Activated CD8-positive, alpha-beta memory T cell treated with anti-CD3 and anti-CD28 coated beads, Interleukin-2, amount 50 U/mL, for 1 hour (primary cell): ENCODE data around the gene AGTR2.
"Not testable (repeated sequence)": the region's sequence is repeated elsewhere in the genome, so short reads cannot be mapped to it uniquely, and the experiment has no call there.

Source experiments
- DNase-seq: peaks from one replicate; pipeline ENCODE4 v3.0.0-alpha.2; 2020; ENCODE audit errors: extremely low read depth

Gene AGTR2, protein sequence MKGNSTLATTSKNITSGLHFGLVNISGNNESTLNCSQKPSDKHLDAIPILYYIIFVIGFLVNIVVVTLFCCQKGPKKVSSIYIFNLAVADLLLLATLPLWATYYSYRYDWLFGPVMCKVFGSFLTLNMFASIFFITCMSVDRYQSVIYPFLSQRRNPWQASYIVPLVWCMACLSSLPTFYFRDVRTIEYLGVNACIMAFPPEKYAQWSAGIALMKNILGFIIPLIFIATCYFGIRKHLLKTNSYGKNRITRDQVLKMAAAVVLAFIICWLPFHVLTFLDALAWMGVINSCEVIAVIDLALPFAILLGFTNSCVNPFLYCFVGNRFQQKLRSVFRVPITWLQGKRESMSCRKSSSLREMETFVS

DNA sequence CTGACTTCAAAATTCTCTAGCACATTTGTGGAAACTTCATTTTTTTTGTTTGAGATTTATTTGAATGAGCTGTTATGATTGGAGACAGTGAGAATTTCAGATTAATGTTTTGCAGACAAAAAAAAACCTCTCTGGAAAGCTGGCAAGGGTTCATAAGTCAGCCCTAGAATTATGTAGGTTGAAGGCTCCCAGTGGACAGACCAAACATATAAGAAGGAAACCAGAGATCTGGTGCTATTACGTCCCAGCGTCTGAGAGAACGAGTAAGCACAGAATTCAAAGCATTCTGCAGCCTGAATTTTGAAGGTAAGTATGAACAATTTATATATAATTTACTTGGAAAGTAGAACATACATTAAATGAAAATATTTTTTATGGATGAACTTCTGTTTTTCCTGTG, at the start of gene AGTR2:
AGTR2 (plus strand) TSS at position 234 of the 400 bp plus-strand sequence. CDS start 1,537 bp downstream, outside the sequence.
- DNase-seq: no peak

DNA sequence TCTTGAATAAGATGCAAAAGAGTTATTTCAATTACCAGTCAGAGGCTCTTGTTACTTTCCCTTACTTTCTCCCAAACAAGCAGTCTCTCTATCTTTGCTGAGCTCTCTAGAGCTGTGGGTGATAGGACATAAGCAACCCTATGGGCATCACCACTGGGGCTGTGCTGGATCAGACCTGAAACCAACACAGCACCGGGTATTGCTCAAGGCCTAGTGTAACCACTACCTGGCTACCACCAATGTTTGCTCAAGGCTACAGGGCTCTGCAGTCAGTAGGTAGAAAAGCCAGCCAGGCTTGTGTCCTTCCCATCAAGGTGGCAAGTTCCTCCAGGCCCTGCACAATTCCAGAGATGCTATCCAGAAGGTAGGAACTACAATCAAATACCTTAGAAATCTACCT, 35.3 kb upstream of the AGTR2 start:
- DNase-seq: no peak

DNA sequence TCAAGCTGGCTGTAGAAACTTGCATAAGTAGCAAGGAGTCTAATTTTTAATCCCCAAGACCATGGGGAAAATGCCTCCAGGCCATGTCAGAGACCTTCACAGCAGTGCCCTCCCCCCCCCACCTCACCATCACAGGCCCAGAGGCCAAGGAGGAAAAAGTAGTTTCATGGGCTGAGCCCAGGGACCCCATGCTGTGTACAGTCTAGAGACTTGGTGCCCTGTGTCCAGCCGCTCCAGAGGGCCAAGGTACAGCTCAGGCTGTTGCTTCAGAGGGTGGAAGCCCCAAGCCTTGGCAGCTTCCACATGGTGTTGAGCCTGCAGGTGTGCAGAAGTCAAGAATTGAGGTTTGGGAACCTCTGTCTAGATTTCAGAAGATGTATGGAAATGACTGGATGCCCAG, 29.3 kb upstream of the AGTR2 start:
- DNase-seq: not testable (repeated sequence)

DNA sequence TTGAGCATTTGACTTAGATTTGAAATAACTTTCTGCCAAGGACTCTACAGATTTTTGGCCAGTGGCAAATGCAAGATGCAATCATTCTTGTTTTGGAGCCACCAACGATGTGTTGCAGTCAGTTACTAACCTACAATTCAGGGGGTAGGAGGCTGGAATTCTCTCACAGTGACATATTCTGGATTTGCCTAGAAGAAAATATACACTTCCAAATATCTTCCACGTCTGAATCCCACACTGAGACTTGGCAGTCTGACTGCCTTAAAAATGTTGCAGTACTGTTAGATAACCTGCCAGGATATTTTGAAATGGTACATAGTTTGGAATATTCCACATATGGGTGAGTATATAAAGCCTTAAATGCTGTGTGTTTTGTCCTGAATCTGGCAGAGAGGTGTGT, 27.6 kb upstream of the AGTR2 start:
- no peak for DNase-seq

DNA sequence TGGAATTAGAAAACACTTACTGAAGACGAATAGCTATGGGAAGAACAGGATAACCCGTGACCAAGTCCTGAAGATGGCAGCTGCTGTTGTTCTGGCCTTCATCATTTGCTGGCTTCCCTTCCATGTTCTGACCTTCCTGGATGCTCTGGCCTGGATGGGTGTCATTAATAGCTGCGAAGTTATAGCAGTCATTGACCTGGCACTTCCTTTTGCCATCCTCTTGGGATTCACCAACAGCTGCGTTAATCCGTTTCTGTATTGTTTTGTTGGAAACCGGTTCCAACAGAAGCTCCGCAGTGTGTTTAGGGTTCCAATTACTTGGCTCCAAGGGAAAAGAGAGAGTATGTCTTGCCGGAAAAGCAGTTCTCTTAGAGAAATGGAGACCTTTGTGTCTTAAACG, 2.4 kb downstream of the AGTR2 start:
- DNase-seq: no peak

DNA sequence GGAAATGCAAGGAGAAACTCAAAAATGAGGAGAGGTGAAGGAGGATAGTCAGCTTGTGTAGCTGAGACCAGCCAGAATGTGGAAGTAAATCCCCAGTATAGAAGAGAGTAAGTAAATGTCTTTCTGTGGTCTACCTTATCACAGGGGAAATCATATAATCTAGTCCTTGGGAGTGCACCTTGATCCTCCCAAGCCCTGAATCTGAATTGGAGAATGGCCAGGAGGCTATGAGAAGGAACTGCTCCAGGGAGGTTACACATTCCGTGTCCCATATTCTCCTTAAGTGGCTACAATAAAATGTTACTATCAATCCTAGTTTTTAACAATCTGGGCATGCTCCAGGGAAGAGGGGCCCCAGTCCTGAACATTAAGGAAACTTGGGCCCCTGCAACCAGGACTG, 10.8 kb downstream of the AGTR2 start:
- DNase-seq: no peak

DNA sequence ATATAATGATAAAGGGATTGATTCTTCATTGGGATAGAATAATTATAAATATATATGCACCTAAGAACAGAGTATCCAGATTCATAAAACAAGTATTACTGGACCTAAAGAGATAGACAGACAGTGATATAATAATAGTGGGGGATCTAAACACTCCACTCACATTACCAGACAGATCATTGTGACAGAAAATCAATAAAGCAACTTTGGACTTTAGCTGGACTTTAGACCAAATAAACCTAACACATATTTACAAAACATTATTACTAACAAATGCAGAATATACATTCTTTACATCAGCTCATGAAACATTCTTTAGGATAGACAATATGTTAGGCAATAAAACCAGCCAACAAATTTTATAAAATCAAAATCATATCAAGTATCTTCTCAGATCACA, 14.6 kb downstream of the AGTR2 start:
- no peak for DNase-seq

DNA sequence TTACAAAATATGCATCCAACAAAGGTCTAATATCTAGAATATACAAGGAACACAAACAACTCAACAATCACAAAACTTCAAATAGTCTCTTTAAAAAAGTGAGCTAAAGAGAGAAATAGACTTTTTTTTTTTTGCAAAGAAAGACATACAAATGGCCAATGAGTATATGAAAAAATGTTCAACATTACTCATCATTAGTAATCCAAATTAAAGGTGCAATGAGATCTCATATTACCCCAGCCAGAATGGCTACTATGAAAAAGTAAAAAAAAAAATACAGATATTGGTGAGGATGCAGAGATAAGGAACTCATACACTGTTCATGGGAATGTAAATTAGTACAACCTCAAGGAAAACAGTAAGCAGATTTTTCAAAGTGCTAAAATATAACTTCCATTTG, 24.1 kb downstream of the AGTR2 start:
- no peak for DNase-seq

DNA sequence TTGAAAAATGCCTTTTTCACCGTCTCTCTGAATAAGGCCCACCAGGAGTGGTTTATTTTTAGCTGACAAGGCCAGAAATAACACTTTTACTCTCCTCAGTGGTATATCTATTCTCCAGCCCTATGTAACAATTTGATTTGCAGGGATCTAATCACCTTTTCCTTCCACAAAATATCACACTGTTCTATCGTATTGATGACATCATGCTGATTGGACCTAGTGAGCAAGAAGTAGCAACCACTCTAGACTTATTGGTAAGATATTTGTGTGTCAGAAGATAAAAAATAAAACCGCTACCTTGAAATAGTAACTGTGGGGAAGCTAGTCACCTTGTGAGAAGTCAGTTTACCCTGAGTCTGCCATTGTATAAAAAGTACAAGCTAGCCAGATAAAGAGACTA, 27.7 kb downstream of the AGTR2 start:
- no peak for DNase-seq

DNA sequence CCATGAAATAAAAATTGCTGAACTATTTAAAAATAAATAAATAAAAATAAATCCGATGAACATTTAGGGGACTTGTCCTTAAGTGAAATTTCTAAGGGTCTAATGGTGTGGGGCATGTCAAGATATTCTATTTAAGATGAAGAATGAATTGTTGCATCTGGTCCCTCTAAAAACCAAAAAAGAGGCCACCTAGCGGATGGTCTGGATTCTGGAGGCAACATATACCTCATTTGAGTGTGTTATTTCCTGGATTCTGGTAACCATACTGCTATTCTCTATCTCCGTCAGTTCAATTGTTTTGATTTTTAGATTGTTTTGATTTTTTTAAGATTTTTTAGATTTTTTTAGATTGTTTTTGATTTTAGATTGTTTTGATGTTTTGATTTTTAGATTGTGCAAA, 28.3 kb downstream of the AGTR2 start:
- no peak for DNase-seq

DNA sequence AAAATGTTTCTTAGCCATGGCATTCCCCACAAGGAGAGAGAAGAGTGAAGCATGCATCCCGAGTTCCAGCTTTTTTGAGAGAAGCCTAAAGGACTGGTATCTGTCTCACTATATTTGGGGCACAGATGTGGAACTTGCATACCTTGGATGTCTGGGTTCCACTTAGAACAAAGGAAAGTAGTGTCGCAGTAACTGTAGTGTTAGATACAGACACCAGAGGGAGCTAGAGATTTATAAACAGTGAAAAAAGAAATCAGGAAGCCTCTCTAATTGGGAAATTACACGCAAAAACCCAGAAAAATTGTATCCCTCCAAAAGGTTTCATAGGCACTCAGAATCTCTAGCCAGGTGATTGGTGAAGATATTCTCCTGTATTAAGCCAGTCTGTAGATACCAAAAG, 34.4 kb downstream of the AGTR2 start:
- DNase-seq: no peak

DNA sequence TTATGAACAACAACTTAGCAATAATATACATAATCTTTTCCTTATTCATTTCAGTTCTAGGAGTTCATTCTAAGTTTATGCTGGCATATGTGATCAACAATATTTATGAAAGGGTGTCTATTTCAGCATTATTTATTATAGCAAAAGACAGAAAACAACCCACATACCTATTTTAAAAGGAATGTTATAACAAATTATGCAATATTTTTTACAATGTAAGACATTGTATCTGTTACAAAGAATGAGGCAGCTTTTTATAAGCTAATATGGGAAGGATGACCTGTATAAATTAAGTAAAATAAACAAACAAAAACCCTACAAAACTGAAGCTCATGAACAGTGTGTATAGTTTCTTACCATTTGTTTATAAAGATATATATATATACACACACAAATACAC, 42.7 kb downstream of the AGTR2 start:
- DNase-seq: no peak

DNA sequence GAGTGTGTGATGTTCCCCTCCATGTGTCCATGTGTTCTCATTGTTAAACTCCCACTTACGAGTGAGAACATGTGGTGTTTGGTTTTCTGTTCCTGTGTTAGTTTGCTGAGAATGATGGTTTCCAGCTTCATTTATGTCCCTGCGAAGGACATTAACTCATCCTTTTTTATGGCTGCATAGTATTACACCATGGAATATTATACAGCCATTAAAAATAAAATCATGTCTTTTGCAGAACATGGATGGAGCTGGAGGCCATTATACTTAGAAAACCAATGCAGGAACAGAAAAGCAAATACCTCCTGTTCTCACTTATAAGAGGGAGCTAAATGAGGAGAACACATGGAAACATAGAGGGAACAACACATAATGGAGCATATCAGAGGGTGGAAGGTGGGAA, 46.5 kb downstream of the AGTR2 start:
- not testable (repeated sequence) for DNase-seq
